ENCODE data around the gene PTPRT. TPM values are rescaled to one million over a fixed set of nuclear protein-coding genes. Genes with fewer than 3 reads are reported as not detected.

PTPRT gene
- total RNA-seq, 4 donors from 2014 or later = under 0.01 to 2.1 TPM; not detected in 2

- intact Hi-C loops (cut with DNase I; ENCODE audit: low total_unique reads) = no loop called here
- H3K4me3 ChIP-seq = no peak overlapping the region
- H3K27me3 ChIP-seq = no peaks in the 10 kb centered on the region
- no peaks in the 10 kb centered on the region for H3K4me1 ChIP-seq
- H3K27ac ChIP-seq = no peak overlapping the region
- no peak for TF ChIP-seq CTCF (IDR thresholded peaks at IDR 0.05)
- no peak for TF ChIP-seq POLR2A (IDR thresholded peaks at IDR 0.05)
- H3K36me3 ChIP-seq = no peaks in the 10 kb centered on the region
- DNase-seq = no peak
- no peaks in the 10 kb centered on the region for H3K9me3 ChIP-seq
These were observed 1165.1 kb downstream of the PTPRT start for GRCh38 chr20:42024653-42025052.

Small RNA genes lying within 50 kb of the gene (small RNA-seq; reads per million reads assigned to genes)
- not detected for gene RN7SKP100

All from uterus (tissue), 4 donors.